ENCODE data around the gene ASS1.

The ASS1 gene

GRCh38 chr9:130498298-130498917, 53.6 kb downstream of the ASS1 start:
- no peak overlapping the region for H3K27ac ChIP-seq (ENCODE audit: extremely low read depth, low read depth, low read length)
- peaks cover 0 to 25% of the 10 kb centered on the region in 2 experiments; a peak in 1 of 3 replicates for H3K36me3 ChIP-seq (ENCODE audit: control insufficient read depth in 2 of 2, insufficient read depth in 1 of 2, low read length in 2 of 2)
- H3K9me3 ChIP-seq (ENCODE audit: control insufficient read depth, insufficient read depth, low read depth, low read length), result no peaks in the 10 kb centered on the region
- ChIA-PET CTCF (interaction anchor here (0.5 kb wide), 1 partner anchor 144 kb away, joined by 3 read pairs; no protein-coding TSS in a partner anchor), POLR2A (no interaction called here)
- no peak overlapping the region for H3K4me3 ChIP-seq (ENCODE audit: low read depth, low read length)
- peaks cover 4% of the 10 kb centered on the region; the same call in 1 of the 2 replicates for H3K4me1 ChIP-seq (ENCODE audit: control insufficient read depth, insufficient read depth, low read length)
- TF ChIP-seq ZBTB17 (tag by site-specific recombination; IDR thresholded peaks at IDR 0.05), result peak; percentile 96
- no peak for TF ChIP-seq ZNF621 (tag by site-specific recombination; IDR thresholded peaks at IDR 0.05)
- TF ChIP-seq OSR2 (tag by site-specific recombination; IDR thresholded peaks at IDR 0.05), result no peak
- TF ChIP-seq ZNF510 (tag by site-specific recombination; IDR thresholded peaks at IDR 0.05; ENCODE audit: insufficient replicate concordance), result no peak
- TF ChIP-seq PATZ1 (tag by site-specific recombination; IDR thresholded peaks at IDR 0.05), result 0 out of 2 replicates have a peak, but pooled peaks have one; percentile 24
- TF ChIP-seq ZNF501 (tag by site-specific recombination; IDR thresholded peaks at IDR 0.05), result no peak
- TF ChIP-seq ZNF280C (tag by site-specific recombination; IDR thresholded peaks at IDR 0.05), result no peak
- no peak for TF ChIP-seq GLIS2 (tag by site-specific recombination; IDR thresholded peaks at IDR 0.05)
- TF ChIP-seq AEBP2 (tag by site-specific recombination; IDR thresholded peaks at IDR 0.05; ENCODE audit: borderline replicate concordance), result no peak
- no peak for TF ChIP-seq ZBTB8A (tag by site-specific recombination; IDR thresholded peaks at IDR 0.05)
- no peak for TF ChIP-seq ZNF341 (tag by site-specific recombination; IDR thresholded peaks at IDR 0.05; ENCODE audit: low read depth)
- no peak for TF ChIP-seq ZNF596 (tag by site-specific recombination; IDR thresholded peaks at IDR 0.05)
- no peak for TF ChIP-seq ZNF585B (tag by site-specific recombination; IDR thresholded peaks at IDR 0.05)
- no peak for TF ChIP-seq ZNF560 (tag by site-specific recombination; IDR thresholded peaks at IDR 0.05; ENCODE audit: borderline replicate concordance)
- peak; percentile 74; the same call in 1 of the 2 replicates for TF ChIP-seq ZNF24 (tag by site-specific recombination; IDR thresholded peaks at IDR 0.05)
- no peak for TF ChIP-seq TCF7L2 (IDR thresholded peaks at IDR 0.05; ENCODE audit: borderline replicate concordance, low read depth, low read length)

- Histone ChIP-seq H3K36me3 (ENCODE audit: control insufficient read depth in 2 of 2, insufficient read depth in 1 of 2, low read length in 2 of 2) (peaks cover 0 to 24% of the 10 kb centered on the region in 2 experiments; a peak in 1 of 3 replicates), H3K9me3 (ENCODE audit: control insufficient read depth, insufficient read depth, low read depth, low read length) (no peaks in the 10 kb centered on the region), H3K27ac (ENCODE audit: extremely low read depth, low read depth, low read length) (no peak overlapping the region), H3K4me1 (ENCODE audit: control insufficient read depth, insufficient read depth, low read length) (peaks cover 4% of the 10 kb centered on the region; the same call in 1 of the 2 replicates), H3K4me3 (ENCODE audit: low read depth, low read length) (no peak overlapping the region)
- ChIA-PET POLR2A (interaction anchor here (1.3 kb wide), 1 partner anchor 39 kb away, joined by 3 read pairs; no protein-coding TSS in a partner anchor), CTCF (interaction anchor here (0.6 kb wide), 1 partner anchor 136 kb away, joined by 3 read pairs; no protein-coding TSS in a partner anchor)
- TF ChIP-seq HOXD13 (CRISPR knock-in tag; IDR thresholded peaks at IDR 0.05; ENCODE audit: borderline replicate concordance) (peak; percentile 58; the same call in 1 of the 2 replicates), ZBTB8A (tag by site-specific recombination; IDR thresholded peaks at IDR 0.05) (no peak), SP2 (tag by site-specific recombination; IDR thresholded peaks at IDR 0.05) (no peak), ATF2 (tag by site-specific recombination; IDR thresholded peaks at IDR 0.05; ENCODE audit: low read depth) (no peak), ZBTB10 (tag by site-specific recombination; IDR thresholded peaks at IDR 0.05) (no peak), ZNF692 (tag by site-specific recombination; IDR thresholded peaks at IDR 0.05) (peak; percentile 47; the same call in 1 of the 2 replicates)
Observed at GRCh38 chr9:130498918-130499698, 54.3 kb downstream of the ASS1 start.
